H1 (cell line): ENCODE measurements around the gene IL1R1. TPM values are rescaled to one million over a fixed set of nuclear protein-coding genes. Genes with fewer than 3 reads are reported as not detected.

Experiments used
- CTCF ChIA-PET: fragments of 300-600 bp; sonication (Branson Sonifier 250); formaldehyde crosslinking; loops from one replicate; lab custom pipeline; 2021; ENCODE audit not compliant: partially characterized antibody; lab: Charles Lee
- POLR2A ChIA-PET: fragments of 300-600 bp; sonication (Branson Sonifier 250); formaldehyde crosslinking; loops from one replicate; lab custom pipeline; 2021; ENCODE audit warnings: inconsistent platforms; ENCODE audit not compliant: partially characterized antibody; lab: Charles Lee
- DNase-seq, 2 experiments: peaks; one replicate each; pipeline versions ENCODE4 v3.0.0 to v3.0.0-alpha.2; 2010 to 2022; ENCODE audit warnings: low spot score in 2 of 2, low read depth in 1 of 2, mixed read lengths in 1 of 2
- FAIRE-seq: peaks from 2 replicates; lab custom pipeline; 2011; peaks lifted over from hg19 to GRCh38; lab: Jason Lieb, UNC
- H2AFZ ChIP-seq: 2 replicates; pipeline ENCODE4 v1.8.1; 2012; ENCODE audit warnings: low read length, inconsistent platforms
- H2AK5ac ChIP-seq: 2 replicates; pipeline ENCODE4 v1.6.1; 2013; ENCODE audit warnings: low read depth, low read length
- H2BK120ac ChIP-seq: replicated peaks from 2 replicates; pipeline ENCODE3; 2013; ENCODE audit warnings: low read depth, low read length, inconsistent platforms
- H2BK12ac ChIP-seq: 2 replicates; pipeline ENCODE4 v1.6.1; 2013; ENCODE audit warnings: low read depth, low read length
- H2BK15ac ChIP-seq: 2 replicates; pipeline ENCODE4 v1.6.1; 2013; ENCODE audit warnings: low read length
- H2BK20ac ChIP-seq: 2 replicates; pipeline ENCODE4 v1.6.1; 2013; ENCODE audit warnings: low read length
- H2BK5ac ChIP-seq: 2 replicates; pipeline ENCODE4 v1.6.1; 2013; ENCODE audit warnings: low read depth, low read length
- H3K14ac ChIP-seq: 2 replicates; pipeline ENCODE4 v1.6.1; 2013; ENCODE audit warnings: inconsistent platforms; ENCODE audit not compliant: insufficient read length
- H3K18ac ChIP-seq: 2 replicates; pipeline ENCODE4 v1.6.1; 2013; ENCODE audit warnings: low read length; ENCODE audit errors: extremely low read depth
- H3K23ac ChIP-seq: 2 replicates; pipeline ENCODE4 v1.6.1; 2013; ENCODE audit warnings: inconsistent platforms; ENCODE audit not compliant: insufficient read length
- H3K23me2 ChIP-seq: 2 replicates; pipeline ENCODE4 v1.6.1; 2013; ENCODE audit warnings: low read depth, low read length
- H3K27ac ChIP-seq: 2 replicates; pipeline ENCODE4 v1.6.1; 2011; ENCODE audit warnings: low read depth, low read length, inconsistent platforms
- H3K27me3 ChIP-seq, 4 experiments: replicated peaks in 1 of 4; 1 replicate in 1 of 4; 2 replicates in 3 of 4; pipeline versions ENCODE4 v1.6.1 to v1.8.1; 2011 to 2013; ENCODE audit warnings: low read length in 3 of 4, mild to moderate bottlenecking in 3 of 4, inconsistent platforms in 2 of 4, mixed read lengths in 2 of 4, moderate library complexity in 1 of 4; ENCODE audit not compliant: control insufficient read depth in 3 of 4, insufficient read depth in 3 of 4; ENCODE audit errors: extremely low read depth in 1 of 4
- H3K36me3 ChIP-seq, 4 experiments: 2 replicates each; pipeline versions ENCODE4 v1.6.1 to v1.8.1; 2011 to 2013; ENCODE audit warnings: mild to moderate bottlenecking in 4 of 4, low read length in 3 of 4, moderate library complexity in 2 of 4, control low read depth in 1 of 4, inconsistent platforms in 1 of 4; ENCODE audit not compliant: insufficient read depth in 4 of 4, control insufficient read depth in 2 of 4
- H3K4ac ChIP-seq: replicated peaks from 2 replicates; pipeline ENCODE3; 2013; ENCODE audit warnings: low read length, low read depth, mixed read lengths, inconsistent platforms; ENCODE audit not compliant: insufficient read length
- H3K4me1 ChIP-seq, 4 experiments: replicated peaks in 1 of 4; 1 replicate in 1 of 4; 2 replicates in 3 of 4; pipeline versions ENCODE4 v1.6.1 to v1.8.1; 2011 to 2013; ENCODE audit warnings: low read length in 3 of 4, inconsistent platforms in 2 of 4, mixed read lengths in 1 of 4; ENCODE audit not compliant: insufficient read depth in 4 of 4, control insufficient read depth in 3 of 4
- H3K4me2 ChIP-seq, 2 experiments: 2 replicates each; pipeline versions ENCODE4 v1.6.1 to v1.8.1; 2011 to 2013; ENCODE audit warnings: low read depth in 2 of 2, low read length in 2 of 2, control low read depth in 1 of 2, inconsistent platforms in 1 of 2, mild to moderate bottlenecking in 1 of 2; ENCODE audit not compliant: insufficient read depth in 1 of 2
- H3K4me3 ChIP-seq, 4 experiments: fragments of 200-600, 300-600 bp in 1 of 4; sonication (generic), shearing (Covaris generic), sonication (Bioruptor Twin) in 1 of 4; 2 replicates each; pipeline versions ENCODE4 v1.5.1 to v1.8.1; 2011 to 2016; ENCODE audit warnings: low read length in 4 of 4, low read depth in 3 of 4, control low read depth in 2 of 4, inconsistent platforms in 2 of 4, mild to moderate bottlenecking in 2 of 4, mixed read lengths in 1 of 4, moderate library complexity in 1 of 4; ENCODE audit not compliant: insufficient read depth in 2 of 4; ENCODE audit errors: extremely low read depth in 1 of 4
- H3K56ac ChIP-seq: replicated peaks from 2 replicates; pipeline ENCODE3; 2013; ENCODE audit warnings: low read depth, mild to moderate bottlenecking, mixed read lengths, low read length, inconsistent platforms; ENCODE audit not compliant: insufficient read length
- H3K79me1 ChIP-seq: 2 replicates; pipeline ENCODE4 v1.6.1; 2013; ENCODE audit warnings: low read depth, low read length, control low read depth
- H3K79me2 ChIP-seq, 2 experiments: 2 replicates each; pipeline versions ENCODE4 v1.6.1 to v1.8.1; 2012 to 2013; ENCODE audit warnings: low read length in 2 of 2, mild to moderate bottlenecking in 2 of 2, inconsistent platforms in 1 of 2; ENCODE audit not compliant: insufficient read depth in 2 of 2, control insufficient read depth in 1 of 2
- H3K9ac ChIP-seq, 4 experiments: replicated peaks in 1 of 4; 1 replicate in 1 of 4; 2 replicates in 3 of 4; pipeline versions ENCODE4 v1.6.1 to v1.8.1; 2011 to 2013; ENCODE audit warnings: low read depth in 3 of 4, low read length in 3 of 4, control low read depth in 2 of 4, mild to moderate bottlenecking in 2 of 4, moderate library complexity in 2 of 4, inconsistent platforms in 1 of 4; ENCODE audit errors: extremely low read depth in 1 of 4
- H3K9me3 ChIP-seq, 2 experiments: 2 replicates each; pipeline versions ENCODE4 v1.6.1 to v1.8.1; 2012 to 2013; ENCODE audit warnings: mild to moderate bottlenecking in 2 of 2, moderate library complexity in 2 of 2, control low read depth in 1 of 2, inconsistent platforms in 1 of 2, low read depth in 1 of 2, low read length in 1 of 2, mixed read lengths in 1 of 2; ENCODE audit not compliant: insufficient read depth in 2 of 2
- H4K20me1 ChIP-seq, 2 experiments: replicated peaks in 1 of 2; 2 replicates each; pipeline versions ENCODE3 to v1.8.1; 2011 to 2013; ENCODE audit warnings: inconsistent platforms in 2 of 2, low read length in 2 of 2, mild to moderate bottlenecking in 1 of 2; ENCODE audit not compliant: insufficient read depth in 2 of 2, control insufficient read depth in 1 of 2
- H4K5ac ChIP-seq: 2 replicates; pipeline ENCODE4 v1.6.1; 2013; ENCODE audit warnings: low read length, low read depth, mixed read lengths, inconsistent platforms; ENCODE audit not compliant: insufficient read length
- H4K8ac ChIP-seq: 2 replicates; pipeline ENCODE4 v1.8.0; 2013; ENCODE audit warnings: mild to moderate bottlenecking, moderate library complexity, low read length, inconsistent platforms; ENCODE audit not compliant: insufficient read depth; ENCODE audit errors: extremely low read depth
- H4K91ac ChIP-seq: replicated peaks from 2 replicates; pipeline ENCODE3; 2013; ENCODE audit warnings: low read length, mixed read lengths, inconsistent platforms; ENCODE audit not compliant: insufficient read length
- ASH2L ChIP-seq: fragments of 200-600, 300-600 bp; sonication (generic); IDR thresholded peaks from one replicate; pipeline ENCODE4 v1.7.1; 2017; ENCODE audit warnings: low read length
- CBX5 ChIP-seq: fragments of 300-800, 300-1000 bp; sonication (generic); IDR thresholded peaks from 2 replicates; pipeline ENCODE4 v1.7.1; 2016; ENCODE audit warnings: antibody characterized with exemption, low read length, low read depth
- EZH2 ChIP-seq: fragments of 200-600 bp; sonication (generic); IDR thresholded peaks from 2 replicates; pipeline ENCODE4 v1.7.1; 2012; ENCODE audit warnings: low read depth, mild to moderate bottlenecking, moderate library complexity, low read length, inconsistent platforms; ENCODE audit not compliant: severe bottlenecking
- GTF2F1 ChIP-seq: IDR thresholded peaks from 2 replicates; pipeline ENCODE4 v1.6.1; 2012; ENCODE audit warnings: low read depth, low read length, improper control_type of control experiment, borderline replicate concordance
- HDAC2 ChIP-seq, 2 experiments: fragments of 300-600 bp in 1 of 2; sonication (generic) in 1 of 2; IDR thresholded peaks; 2 replicates each; pipeline ENCODE4 v1.6.1; 2011 to 2012; ENCODE audit warnings: low read depth in 2 of 2, low read length in 2 of 2, mild to moderate bottlenecking in 2 of 2, moderate library complexity in 2 of 2, borderline replicate concordance in 1 of 2, inconsistent platforms in 1 of 2
- HDAC6 ChIP-seq: IDR thresholded peaks from one replicate; pipeline ENCODE4 v1.7.1; 2012; ENCODE audit warnings: low read depth, mild to moderate bottlenecking, inconsistent platforms, low read length, moderate library complexity
- KDM1A ChIP-seq: fragments of 200-600, 300-600 bp; sonication (generic); IDR thresholded peaks from 2 replicates; pipeline ENCODE4 v1.7.1; 2016; ENCODE audit warnings: mild to moderate bottlenecking, low read length, borderline replicate concordance
- KDM5A ChIP-seq: fragments of 200-600 bp; IDR thresholded peaks from 2 replicates; pipeline ENCODE4 v1.7.1; 2012; ENCODE audit warnings: mild to moderate bottlenecking, low read length, inconsistent platforms, mixed read lengths
- NRF1 ChIP-seq: IDR thresholded peaks from 2 replicates; pipeline ENCODE4 v1.6.1; 2011; ENCODE audit warnings: mild to moderate bottlenecking, low read depth, low read length, improper control_type of control experiment
- SIN3A ChIP-seq, 2 experiments: IDR thresholded peaks in 1 of 2; conservative IDR thresholded peaks in 1 of 2; 2 replicates each; pipeline ENCODE4 v1.6.1; 2011 to 2012; ENCODE audit warnings: low read length in 2 of 2, improper control_type of control experiment in 1 of 2, low read depth in 1 of 2, mild to moderate bottlenecking in 1 of 2
- SIRT6 ChIP-seq: IDR thresholded peaks from one replicate; pipeline ENCODE4 v1.7.1; 2012; ENCODE audit warnings: low read length, inconsistent platforms
- SP4 ChIP-seq: IDR thresholded peaks from 2 replicates; pipeline ENCODE4 v1.6.1; 2012; ENCODE audit warnings: low read length, inconsistent platforms
- TBP ChIP-seq: IDR thresholded peaks from 2 replicates; pipeline ENCODE4 v1.6.1; 2011; ENCODE audit warnings: low read depth, low read length, improper control_type of control experiment
- ZNF274 ChIP-seq: IDR thresholded peaks from 2 replicates; pipeline ENCODE4 v1.7.0; 2012; ENCODE audit warnings: low read length, borderline replicate concordance; ENCODE audit errors: extremely low read depth
- WGBS, 2 experiments: shearing (Covaris generic) in 1 of 2; methylation state at CpG; one replicate each; pipeline versions ENCODE4 v1.1.6 to v1.1.7; 2013 to 2015; ENCODE audit warnings: low lambda C conversion rate in 2 of 2, mixed read lengths in 2 of 2, inconsistent platforms in 1 of 2, low coverage in 1 of 2, missing lambda C conversion rate in 1 of 2; ENCODE audit not compliant: insufficient replicate concordance in 2 of 2, insufficient coverage in 1 of 2, insufficient read length in 1 of 2; ENCODE audit errors: extremely low coverage in 1 of 2, missing lambda C conversion rate in 1 of 2; 5-methylcytosine and 5-hydroxymethylcytosine counted together
- polyA plus RNA-seq, 7 experiments: library from polyadenylated mRNA; depleted of rRNA in 3 of 7; stranded (reverse) in 5 of 7; unstranded in 2 of 7; fragments of >200 nt in 5 of 7; fragments of 200-250 nt in 2 of 7; gene quantifications; 1 replicate in 5 of 7; 2 replicates in 1 of 7; 4 replicates in 1 of 7; pipeline versions ENCODE4 v1.2.1 to v1.2.3, GENCODE V29; 2011 to 2013; ENCODE audit warnings: missing spikeins in 2 of 7, mixed read lengths in 2 of 7
- total RNA-seq: library from RNA; stranded (reverse); fragmentation: NEBNext Ultra II Directional; extraction: Animal tissue kit (Norgen Biotek cat#: 25700); gene quantifications from 2 replicates; pipeline ENCODE4 v1.2.1, GENCODE V29; 2021

The IL1R1 gene
- total and polyA plus RNA-seq, 2 of the 8 experiments (the other 6 are each of a cell fraction or from before 2014, with no cell fraction given), result 0.34 to 0.47 TPM

DNA sequence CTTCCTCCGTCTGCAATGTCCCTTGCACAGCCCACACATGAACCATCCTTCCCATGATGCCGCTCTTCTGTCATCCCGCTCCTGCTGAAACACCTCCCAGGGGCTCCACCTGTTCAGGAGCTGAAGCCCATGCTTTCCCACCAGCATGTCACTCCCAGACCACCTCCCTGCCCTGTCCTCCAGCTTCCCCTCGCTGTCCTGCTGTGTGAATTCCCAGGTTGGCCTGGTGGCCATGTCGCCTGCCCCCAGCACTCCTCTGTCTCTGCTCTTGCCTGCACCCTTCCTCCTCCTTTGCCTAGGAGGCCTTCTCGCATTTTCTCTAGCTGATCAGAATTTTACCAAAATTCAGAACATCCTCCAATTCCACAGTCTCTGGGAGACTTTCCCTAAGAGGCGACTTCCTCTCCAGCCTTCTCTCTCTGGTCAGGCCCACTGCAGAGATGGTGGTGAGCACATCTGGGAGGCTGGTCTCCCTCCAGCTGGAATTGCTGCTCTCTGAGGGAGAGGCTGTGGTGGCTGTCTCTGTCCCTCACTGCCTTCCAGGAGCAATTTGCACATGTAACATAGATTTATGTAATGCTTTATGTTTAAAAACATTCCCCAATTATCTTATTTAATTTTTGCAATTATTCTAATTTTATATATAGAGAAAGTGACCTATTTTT is 35.4 kb downstream of the IL1R1 start:
- ChIA-PET CTCF (interaction anchor here (0.5 to 1.3 kb wide), 5 partner anchors 12 to 138 kb away, joined by 3 to 8 read pairs (median 3); no protein-coding TSS in a partner anchor), POLR2A (interaction anchor here (0.6 kb wide), 1 partner anchor 21 kb away, joined by 3 read pairs; no protein-coding TSS in a partner anchor)
- no peaks in the 10 kb centered on the region for H3K9me3 ChIP-seq
- TF ChIP-seq TBP, result no peak
- no peak for TF ChIP-seq KDM5A
- TF ChIP-seq EZH2, result no peak
- no peak for TF ChIP-seq KDM1A
- TF ChIP-seq CBX5, result no peak
- no peak for TF ChIP-seq SIRT6
- TF ChIP-seq SIN3A (conservative IDR thresholded peaks at IDR 0.05 in 1 of 2, IDR thresholded peaks at IDR 0.05 in 1 of 2; ENCODE audit: low read depth in 1 of 2, low read length in 2 of 2), result no peak
- TF ChIP-seq GTF2F1, result no peak
- no peak for TF ChIP-seq SP4
- TF ChIP-seq HDAC2 (IDR thresholded peaks at IDR 0.05; ENCODE audit: borderline replicate concordance in 1 of 2, low read depth in 2 of 2, low read length in 2 of 2), result no peak
- TF ChIP-seq NRF1, result no peak
- no peak for TF ChIP-seq ZNF274
- TF ChIP-seq HDAC6, result no peak
- TF ChIP-seq ASH2L, result no peak

More for the DNA sequence above, 35.4 kb downstream of the IL1R1 start:
- Histone ChIP-seq H2BK15ac (no peak overlapping the region), H3K36me3 (no peaks in the 10 kb centered on the region), H3K27ac (no peak overlapping the region), H3K79me2 (no peaks in the 10 kb centered on the region), H3K18ac (no peak overlapping the region), H2BK12ac (no peak overlapping the region), H3K4me1 (no peaks in the 10 kb centered on the region), H2AK5ac (no peak overlapping the region), H4K8ac (no peak overlapping the region), H3K27me3 (no peaks in the 10 kb centered on the region), H4K5ac (no peak overlapping the region), H3K79me1 (no peaks in the 10 kb centered on the region), H3K56ac (no peak overlapping the region), H4K91ac (no peak overlapping the region), H2AFZ (no peak overlapping the region), H4K20me1 (no peaks in the 10 kb centered on the region), H3K9ac (no peak overlapping the region), H2BK5ac (no peak overlapping the region), H3K23me2 (no peaks in the 10 kb centered on the region), H3K4me3 (no peak overlapping the region), H2BK20ac (no peak overlapping the region), H3K14ac (no peak overlapping the region), H2BK120ac (no peak overlapping the region), H3K4me2 (no peak overlapping the region), H3K23ac (no peak overlapping the region), H3K4ac (no peak overlapping the region)
- WGBS, 2 experiments, result 91% methylated on average over 7 of the region's 7 CpGs; no CpG with 5 or more reads in 1 of the 2 experiments
- FAIRE-seq (no peak), DNase-seq (no peak)
